Gastrocnemius medialis (tissue), 4 donors: ENCODE measurements around the gene PAPOLA.

Source experiments
- CTCF ChIP-seq, 5 experiments: fragments of 450-650 bp in 3 of 5; fragments of 200-600 bp in 2 of 5; sonication (generic) in 2 of 5; IDR thresholded peaks in 4 of 5; conservative IDR thresholded peaks in 1 of 5; 1 replicate in 4 of 5; 2 replicates in 1 of 5; pipeline ENCODE4 v1.5.1; 2016 to 2019; ENCODE audit warnings: antibody characterized with exemption in 5 of 5, mild to moderate bottlenecking in 3 of 5, moderate library complexity in 3 of 5
- POLR2A ChIP-seq, 2 donors: fragments of 450-650 bp; IDR thresholded peaks; one replicate each; pipeline ENCODE4 v1.6.1; 2017; ENCODE audit warnings: antibody characterized with exemption in 2 of 2, mild to moderate bottlenecking in 2 of 2, moderate library complexity in 2 of 2

GRCh38 chr14:96579855-96580254 is 77.7 kb downstream of the PAPOLA start:
- TF ChIP-seq CTCF (IDR thresholded peaks at IDR 0.05 in 4 of 5, conservative IDR thresholded peaks at IDR 0.05 in 1 of 5) (no peak), POLR2A (IDR thresholded peaks at IDR 0.05) (no peak)
